H9 (cell line): Measurements from ENCODE around the gene DUSP7. TPM values are rescaled to one million over a fixed set of nuclear protein-coding genes. Genes with fewer than 3 reads are reported as not detected.

Source experiments
- DNase-seq: peaks from one replicate; pipeline ENCODE4 v3.0.0-alpha.2; 2017
- H2AFZ ChIP-seq: one replicate; pipeline ENCODE4 v1.6.1; 2013; ENCODE audit warnings: mild to moderate bottlenecking, low read length, control low read depth, moderate library complexity
- H2AK5ac ChIP-seq: 2 replicates; pipeline ENCODE4 v1.6.1; 2013; ENCODE audit warnings: low read length, control low read depth, mixed read lengths; ENCODE audit not compliant: insufficient read length
- H2BK120ac ChIP-seq: one replicate; pipeline ENCODE4 v1.6.1; 2013; ENCODE audit warnings: low read depth, mild to moderate bottlenecking, low read length, control low read depth, inconsistent platforms; ENCODE audit not compliant: poor library complexity, severe bottlenecking
- H2BK12ac ChIP-seq: 2 replicates; pipeline ENCODE4 v1.6.1; 2013; ENCODE audit warnings: low read length, control low read depth, mixed read lengths, low read depth; ENCODE audit not compliant: insufficient read length
- H2BK15ac ChIP-seq: 2 replicates; pipeline ENCODE4 v1.6.1; 2013; ENCODE audit warnings: low read depth, low read length, control low read depth
- H2BK20ac ChIP-seq: one replicate; pipeline ENCODE4 v1.6.1; 2013; ENCODE audit warnings: low read depth, mild to moderate bottlenecking, low read length, control low read depth, inconsistent platforms; ENCODE audit not compliant: poor library complexity, severe bottlenecking
- H2BK5ac ChIP-seq: 2 replicates; pipeline ENCODE4 v1.6.1; 2013; ENCODE audit warnings: low read length, control low read depth, mixed read lengths; ENCODE audit not compliant: insufficient read length
- H3K14ac ChIP-seq: 2 replicates; pipeline ENCODE4 v1.6.1; 2013; ENCODE audit warnings: low read length, control low read depth; ENCODE audit not compliant: insufficient read depth
- H3K18ac ChIP-seq: 2 replicates; pipeline ENCODE4 v1.6.1; 2013; ENCODE audit warnings: low read depth, mild to moderate bottlenecking, mixed read lengths, low read length, control low read depth; ENCODE audit not compliant: insufficient read length
- H3K23ac ChIP-seq: 2 replicates; pipeline ENCODE4 v1.6.1; 2013; ENCODE audit warnings: low read length, control low read depth, mixed read lengths, low read depth; ENCODE audit not compliant: insufficient read length
- H3K23me2 ChIP-seq: 2 replicates; pipeline ENCODE4 v1.6.1; 2013; ENCODE audit warnings: low read depth, mild to moderate bottlenecking, mixed read lengths, low read length, control low read depth; ENCODE audit not compliant: insufficient read length, poor library complexity, severe bottlenecking
- H3K27ac ChIP-seq: 2 replicates; pipeline ENCODE4 v1.5.1; 2013; ENCODE audit warnings: low read length, control low read depth, mixed read lengths, low read depth; ENCODE audit not compliant: insufficient read length
- H3K27me3 ChIP-seq: 2 replicates; pipeline ENCODE4 v1.6.1; 2013; ENCODE audit warnings: low read length, control low read depth, inconsistent platforms; ENCODE audit not compliant: insufficient read depth
- H3K4ac ChIP-seq: 2 replicates; pipeline ENCODE4 v1.6.1; 2013; ENCODE audit warnings: low read depth, mild to moderate bottlenecking, control low read depth, inconsistent platforms, low read length, moderate library complexity
- H3K4me1 ChIP-seq: 2 replicates; pipeline ENCODE4 v1.6.1; 2013; ENCODE audit warnings: low read length, control low read depth, inconsistent platforms; ENCODE audit not compliant: insufficient read depth
- H3K4me2 ChIP-seq: 2 replicates; pipeline ENCODE4 v1.6.1; 2013; ENCODE audit warnings: low read length, control low read depth, mixed read lengths; ENCODE audit not compliant: insufficient read length, insufficient read depth
- H3K56ac ChIP-seq: 2 replicates; pipeline ENCODE4 v1.6.1; 2013; ENCODE audit warnings: low read depth, mild to moderate bottlenecking, mixed read lengths, low read length, control low read depth; ENCODE audit not compliant: insufficient read length
- H3K79me1 ChIP-seq: 2 replicates; pipeline ENCODE4 v1.6.1; 2013; ENCODE audit warnings: low read depth, mild to moderate bottlenecking, moderate library complexity, low read length, control low read depth, inconsistent platforms; ENCODE audit not compliant: insufficient read depth, poor library complexity, severe bottlenecking
- H3K79me2 ChIP-seq: 2 replicates; pipeline ENCODE4 v1.6.1; 2013; ENCODE audit warnings: low read length, control low read depth, inconsistent platforms; ENCODE audit not compliant: insufficient read depth
- H3K9ac ChIP-seq: 2 replicates; pipeline ENCODE4 v1.6.1; 2013; ENCODE audit warnings: low read length, control low read depth, mixed read lengths; ENCODE audit not compliant: insufficient read length; ENCODE audit errors: extremely low read depth
- H3K9me3 ChIP-seq: one replicate; pipeline ENCODE4 v1.6.1; 2013; ENCODE audit warnings: low read depth, low read length, inconsistent platforms; ENCODE audit not compliant: control insufficient read depth
- H3T11ph ChIP-seq: one replicate; pipeline ENCODE4 v1.6.1; 2013; ENCODE audit warnings: mild to moderate bottlenecking, low read length, control low read depth, inconsistent platforms
- H4K20me1 ChIP-seq: one replicate; pipeline ENCODE4 v1.6.1; 2013; ENCODE audit not compliant: control insufficient read depth, insufficient read length, insufficient read depth
- H4K5ac ChIP-seq: 2 replicates; pipeline ENCODE4 v1.6.1; 2013; ENCODE audit warnings: low read depth, mild to moderate bottlenecking, mixed read lengths, low read length, control low read depth; ENCODE audit not compliant: insufficient read length
- H4K8ac ChIP-seq: replicated peaks from 2 replicates; pipeline ENCODE4 v1.6.1; 2013; ENCODE audit warnings: low read length, control low read depth, mixed read lengths, low read depth; ENCODE audit not compliant: insufficient read length
- H4K91ac ChIP-seq: 2 replicates; pipeline ENCODE4 v1.6.1; 2013; ENCODE audit warnings: low read depth, mild to moderate bottlenecking, moderate library complexity, mixed read lengths, low read length, control low read depth; ENCODE audit not compliant: insufficient read length
- H3K27ac Mint-ChIP-seq, 3 experiments: 2 replicates in 2 of 3; 3 replicates in 1 of 3; pipeline ENCODE4 v1.8.0; 2020 to 2021; ENCODE audit warnings: mixed read lengths in 3 of 3, mild to moderate bottlenecking in 1 of 3, moderate library complexity in 1 of 3
- H3K27me3 Mint-ChIP-seq: 2 replicates; pipeline ENCODE4 v1.8.0; 2021; ENCODE audit warnings: low read depth, mild to moderate bottlenecking, moderate library complexity, mixed read lengths
- H3K36me3 Mint-ChIP-seq, 3 experiments: 2 replicates in 2 of 3; 3 replicates in 1 of 3; pipeline ENCODE4 v1.8.0; 2020 to 2021; ENCODE audit warnings: low read depth in 3 of 3, mixed read lengths in 3 of 3; ENCODE audit not compliant: insufficient read depth in 1 of 3
- H3K4me1 Mint-ChIP-seq, 2 experiments: 2 replicates each; pipeline ENCODE4 v1.8.0; 2020; ENCODE audit warnings: mixed read lengths in 2 of 2
- H3K4me3 Mint-ChIP-seq, 2 experiments: 2 replicates in 1 of 2; 3 replicates in 1 of 2; pipeline ENCODE4 v1.8.0; 2020 to 2021; ENCODE audit warnings: mild to moderate bottlenecking in 2 of 2, mixed read lengths in 2 of 2, moderate library complexity in 1 of 2
- H3K9me3 Mint-ChIP-seq, 2 experiments: 2 replicates in 1 of 2; 3 replicates in 1 of 2; pipeline ENCODE4 v1.8.0; 2020; ENCODE audit warnings: mild to moderate bottlenecking in 2 of 2, mixed read lengths in 2 of 2, moderate library complexity in 1 of 2
- CTCF ChIP-seq: fragments of 200-600 bp; sonication (generic); conservative IDR thresholded peaks from 3 replicates; pipeline ENCODE4 v1.8.0; 2021; ENCODE audit warnings: antibody characterized with exemption, mild to moderate bottlenecking
- WGBS: extraction: QIAGEN DNeasy Blood & Tissue Kit; methylation state at CpG from one replicate; pipeline ENCODE4 v1.1.7; 2013; ENCODE audit warnings: missing lambda C conversion rate, low lambda C conversion rate, mixed read lengths; ENCODE audit not compliant: insufficient read length; ENCODE audit errors: extremely low coverage; 5-methylcytosine and 5-hydroxymethylcytosine counted together
- total RNA-seq: library from RNA; stranded (reverse); gene quantifications from 2 replicates; pipeline ENCODE4 v1.2.1, GENCODE V29; 2021

Gene DUSP7
- total RNA-seq, 1 experiment from 2014 or later = 24.0 TPM

DNA sequence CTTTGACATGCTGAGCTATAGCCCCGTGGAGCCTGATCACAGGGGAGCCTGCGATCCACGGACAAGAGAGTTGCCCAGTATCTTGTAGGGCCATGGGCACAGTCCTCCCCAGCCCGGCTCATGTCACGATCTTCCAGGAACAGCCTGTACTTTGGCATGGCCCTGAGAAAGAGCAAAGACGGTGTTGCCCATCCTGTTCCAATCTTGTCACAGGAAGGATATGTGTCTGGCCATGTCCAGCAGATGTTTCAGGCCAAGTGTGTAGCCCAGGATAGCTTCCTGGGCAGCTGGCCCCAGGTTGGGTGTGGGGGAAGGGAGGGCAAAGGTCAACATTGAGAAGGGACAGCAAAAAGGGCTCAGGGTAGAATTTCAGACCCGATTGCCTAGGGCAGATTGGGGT is 43.7 kb downstream of the DUSP7 start:
- no peak overlapping the region for H4K91ac ChIP-seq
- no peaks in the 10 kb centered on the region for H3K27me3 ChIP-seq
- no peak overlapping the region for H3K27ac ChIP-seq
- no peak overlapping the region for H3K9ac ChIP-seq
- no peak overlapping the region for H3K4me2 ChIP-seq
- no peak overlapping the region for H4K8ac ChIP-seq
- Mint-ChIP-seq H3K36me3 (no peaks in the 10 kb centered on the region), H3K4me3 (no peak overlapping the region), H3K27ac (no peak overlapping the region), H3K27me3 (peaks cover 2% of the 10 kb centered on the region), H3K9me3 (no peaks in the 10 kb centered on the region), H3K4me1 (peaks cover 3 to 11% of the 10 kb centered on the region in 2 experiments; a peak in 3 of 4 replicates)
- H3K18ac ChIP-seq = no peak overlapping the region
- H2BK20ac ChIP-seq = no peak overlapping the region
- H3K4ac ChIP-seq = no peak overlapping the region
- H2BK15ac ChIP-seq = no peak overlapping the region
- no peaks in the 10 kb centered on the region for H3K4me1 ChIP-seq
- DNase-seq = no peak
- no peak for TF ChIP-seq CTCF
- no peaks in the 10 kb centered on the region for H3K9me3 ChIP-seq
- no peaks in the 10 kb centered on the region for H4K20me1 ChIP-seq
- H2BK5ac ChIP-seq = no peak overlapping the region
- no peak overlapping the region for H3T11ph ChIP-seq
- H3K56ac ChIP-seq = no peak overlapping the region
- no peak overlapping the region for H2AFZ ChIP-seq
- H3K79me2 ChIP-seq = no peaks in the 10 kb centered on the region
- H2AK5ac ChIP-seq = no peak overlapping the region
- no peaks in the 10 kb centered on the region for H3K79me1 ChIP-seq
- H3K23me2 ChIP-seq = no peaks in the 10 kb centered on the region
- H2BK12ac ChIP-seq = no peak overlapping the region
- H3K23ac ChIP-seq = no peak overlapping the region
- WGBS = no CpG with 5 or more reads among the region's 7 CpGs
- no peak overlapping the region for H4K5ac ChIP-seq
- H3K14ac ChIP-seq = no peak overlapping the region
- no peak overlapping the region for H2BK120ac ChIP-seq
